Tongue (tissue), 2 donors: Measurements from ENCODE around the gene RMC1. TPM values are rescaled to one million over a fixed set of nuclear protein-coding genes. Genes with fewer than 3 reads are reported as not detected.
"Not testable (repeated sequence)": the region's sequence is repeated elsewhere in the genome, so short reads cannot be mapped to it uniquely, and the experiment has no call there.

Experiments used
- DNase-seq: peaks from one replicate; pipeline ENCODE4 v3.0.0-alpha.2; 2015
- total RNA-seq: library from RNA; depleted of rRNA; stranded (reverse); fragments of >200 nt; gene quantifications from one replicate; pipeline ENCODE4 v1.2.3, GENCODE V29; 2014

Gene RMC1
- total RNA-seq, 1 donor from 2014 or later, result 10.4 TPM

- no peak for DNase-seq
Observed at GRCh38 chr18:23498117-23498516, 5.2 kb upstream of the RMC1 start.

DNA sequence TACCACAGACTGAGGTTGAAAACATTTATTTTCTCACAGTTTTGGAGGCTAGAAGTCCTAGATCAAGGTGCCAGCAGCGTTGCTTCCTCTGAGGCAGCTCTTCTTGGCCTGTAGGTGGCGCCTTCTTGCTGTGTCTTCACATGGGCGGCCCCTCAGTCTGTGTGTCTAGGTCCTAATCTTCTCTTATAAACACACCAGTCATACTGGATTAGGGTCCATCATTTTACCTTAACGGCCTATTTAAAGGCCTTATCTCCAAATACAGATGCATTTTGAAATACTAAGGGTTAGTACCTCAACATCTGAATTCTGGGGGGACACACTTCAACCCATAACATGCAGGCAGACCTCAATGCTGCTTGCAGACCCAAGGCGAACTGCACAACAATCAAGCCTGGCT lies 4.4 kb upstream of the RMC1 start:
- DNase-seq, result peak; percentile 75

DNA sequence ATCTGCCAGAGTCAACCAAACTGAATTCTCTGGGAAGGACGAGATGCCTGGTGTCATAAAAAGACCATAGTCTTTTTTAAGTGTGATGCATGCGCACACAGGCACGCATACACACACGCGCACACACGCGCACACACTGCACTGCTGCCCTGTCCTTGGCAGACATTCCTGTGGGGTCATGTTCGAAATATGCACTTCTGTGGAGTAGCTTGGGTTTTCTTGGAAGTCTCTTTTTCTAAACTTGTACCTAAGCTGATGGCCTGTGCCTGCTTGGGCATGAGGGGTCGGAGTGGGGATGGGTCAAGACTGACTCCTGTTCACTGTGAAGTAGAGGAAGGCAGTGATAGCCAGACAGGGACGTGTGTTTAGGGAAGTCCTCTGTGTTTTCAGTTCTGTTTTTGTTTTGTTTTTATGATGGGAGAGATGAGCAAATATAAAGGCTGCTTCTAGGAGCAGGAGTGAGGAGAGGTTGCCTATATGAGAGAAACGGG lies 4.0 kb upstream of the RMC1 start:
- DNase-seq, result no peak

- DNase-seq, result no peak
Observed at GRCh38 chr18:23501626-23502025, 1.7 kb upstream of the RMC1 start.

DNA sequence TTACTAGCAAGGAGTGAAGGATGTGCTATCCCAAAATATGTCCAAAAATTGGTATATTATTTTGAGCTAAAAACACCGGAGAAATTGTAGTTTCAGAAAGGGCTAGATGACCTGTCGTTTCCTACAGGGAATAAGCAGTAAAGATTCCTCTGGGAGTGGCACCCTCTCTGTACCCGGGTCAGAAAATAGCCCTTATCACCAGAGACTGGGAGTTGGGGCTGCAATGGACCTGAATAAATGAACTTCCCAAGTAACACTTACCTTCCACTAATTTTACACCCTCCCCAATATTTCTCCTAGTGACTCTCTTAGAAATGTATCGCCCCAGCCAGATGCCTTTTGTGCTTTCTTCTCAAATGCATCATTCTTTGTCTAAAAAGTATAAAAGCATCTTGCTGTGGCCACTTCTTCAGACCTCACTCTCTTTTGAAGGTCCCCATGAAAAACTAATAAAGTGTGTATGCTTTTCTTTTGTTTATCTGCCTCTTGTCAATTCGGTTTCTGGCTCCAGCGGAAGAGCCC lies 734 bp upstream of the RMC1 start:
- no peak for DNase-seq

DNA sequence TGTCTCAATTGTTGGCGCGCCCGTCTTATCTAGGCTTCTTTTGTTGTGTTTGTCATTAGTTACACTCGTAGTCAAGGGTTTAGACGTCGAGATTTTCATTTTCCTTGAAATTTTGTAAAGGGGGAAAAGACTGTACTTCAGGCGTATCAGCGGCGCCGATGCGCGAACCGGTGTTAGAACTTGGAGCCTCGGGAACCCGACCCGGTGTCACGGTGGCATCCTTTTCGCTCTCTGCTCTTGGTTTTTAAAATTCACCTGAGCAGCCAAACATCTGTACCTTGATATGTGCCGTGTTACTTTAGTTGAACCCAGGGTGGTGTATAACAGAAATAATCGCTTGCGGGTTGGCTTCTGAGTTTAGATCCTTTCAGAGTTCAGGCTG lies 643 bp downstream of the RMC1 start:
- DNase-seq, result no peak

GRCh38 chr18:23504720-23505119 lies 1.4 kb downstream of the RMC1 start:
- no peak for DNase-seq

GRCh38 chr18:23506393-23506792 lies 3.1 kb downstream of the RMC1 start:
- no peak for DNase-seq

DNA sequence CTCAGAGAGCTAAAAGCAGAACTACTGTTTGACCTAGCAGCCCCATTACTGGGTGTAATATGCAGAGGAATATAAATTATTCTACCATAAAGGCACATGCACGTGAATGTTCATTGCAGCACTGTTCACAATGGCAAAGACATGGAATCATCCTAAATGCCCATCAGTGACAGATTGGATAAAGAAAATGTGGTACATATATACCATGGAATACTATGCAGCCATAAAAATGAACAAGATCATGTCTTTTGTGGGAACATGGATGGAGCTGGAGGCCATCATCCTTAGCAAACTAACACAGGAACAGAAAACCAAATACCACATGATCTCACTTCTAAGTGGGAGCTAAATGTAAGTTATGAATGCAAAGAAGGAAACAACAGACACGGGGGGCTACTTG lies 7.6 kb downstream of the RMC1 start:
- DNase-seq, result not testable (repeated sequence)

- not testable (repeated sequence) for DNase-seq
Observed at GRCh38 chr18:23512216-23512615, 8.9 kb downstream of the RMC1 start.

GRCh38 chr18:23512641-23513040 lies 9.3 kb downstream of the RMC1 start:
- no peak for DNase-seq

DNA sequence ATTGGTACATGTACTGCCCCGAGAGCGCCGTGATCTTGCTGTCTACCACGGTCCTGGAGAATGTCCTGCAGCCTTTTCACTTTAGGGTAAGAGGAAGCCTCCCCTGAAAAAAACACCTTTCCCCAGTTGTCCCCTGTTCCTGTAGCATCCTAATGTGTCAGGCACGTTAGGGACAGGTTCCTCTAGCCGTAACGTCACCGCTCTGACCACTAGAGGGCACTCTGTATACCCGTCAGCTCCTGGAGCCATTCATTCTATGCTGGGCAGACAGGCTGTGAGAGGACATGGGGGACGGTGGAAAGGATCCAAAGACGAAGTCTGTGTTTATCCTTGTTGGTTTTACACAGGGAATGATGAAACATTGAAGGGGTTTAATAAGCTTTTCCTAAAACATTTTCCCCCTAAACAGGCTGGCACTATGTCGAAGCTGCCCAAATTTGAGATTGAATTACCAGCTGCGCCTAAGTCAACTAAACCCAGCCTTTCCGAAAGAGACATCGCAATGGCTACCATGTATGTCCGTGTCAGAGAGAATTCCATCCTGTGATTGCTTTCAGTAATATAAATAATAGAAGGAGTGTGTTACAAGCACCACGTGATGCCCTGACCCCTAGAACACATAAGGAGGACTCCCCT lies 12.7 kb downstream of the RMC1 start:
- DNase-seq, result peak; percentile 90

DNA sequence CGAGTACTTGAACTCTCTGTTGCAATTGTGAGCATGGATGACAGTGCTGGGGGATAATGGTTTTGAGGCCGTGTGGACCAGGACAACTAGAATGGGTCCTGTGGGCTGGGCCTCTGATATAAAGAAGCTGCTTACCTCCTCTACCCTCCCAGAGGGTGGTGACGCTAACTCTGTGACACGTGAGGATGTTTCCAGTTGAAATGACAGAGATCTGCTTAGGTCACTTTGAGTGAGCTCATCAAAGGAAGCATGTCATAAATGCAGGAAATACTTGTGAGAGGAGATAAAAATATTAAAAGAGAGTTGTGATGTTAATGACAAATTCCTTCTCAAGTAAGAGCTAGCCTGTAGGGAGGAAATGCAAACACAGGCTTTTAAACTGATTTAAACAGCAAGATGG lies 16.4 kb downstream of the RMC1 start:
- DNase-seq, result no peak

GRCh38 chr18:23521271-23521670 lies 18.0 kb downstream of the RMC1 start:
- no peak for DNase-seq

DNA sequence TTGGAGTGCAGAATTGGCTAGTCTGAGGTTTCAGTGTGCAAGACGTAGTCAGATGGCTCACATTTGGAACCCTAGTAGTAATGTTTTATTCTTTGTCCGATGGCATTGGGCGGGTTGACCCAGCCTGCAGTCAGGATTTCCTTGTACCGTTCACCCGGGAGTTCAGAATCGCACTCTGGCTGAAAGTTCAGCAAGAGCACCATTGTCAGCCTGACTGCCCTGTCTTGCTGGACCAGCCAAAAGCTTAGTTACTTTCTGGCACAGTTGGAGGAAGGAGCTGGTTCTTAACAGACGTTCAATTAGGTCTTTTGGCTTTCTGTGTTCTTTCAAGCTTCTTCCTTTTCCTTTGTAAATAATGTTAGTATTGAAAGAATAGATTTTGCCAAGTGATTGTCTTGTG lies 18.6 kb downstream of the RMC1 start:
- no peak for DNase-seq

DNA sequence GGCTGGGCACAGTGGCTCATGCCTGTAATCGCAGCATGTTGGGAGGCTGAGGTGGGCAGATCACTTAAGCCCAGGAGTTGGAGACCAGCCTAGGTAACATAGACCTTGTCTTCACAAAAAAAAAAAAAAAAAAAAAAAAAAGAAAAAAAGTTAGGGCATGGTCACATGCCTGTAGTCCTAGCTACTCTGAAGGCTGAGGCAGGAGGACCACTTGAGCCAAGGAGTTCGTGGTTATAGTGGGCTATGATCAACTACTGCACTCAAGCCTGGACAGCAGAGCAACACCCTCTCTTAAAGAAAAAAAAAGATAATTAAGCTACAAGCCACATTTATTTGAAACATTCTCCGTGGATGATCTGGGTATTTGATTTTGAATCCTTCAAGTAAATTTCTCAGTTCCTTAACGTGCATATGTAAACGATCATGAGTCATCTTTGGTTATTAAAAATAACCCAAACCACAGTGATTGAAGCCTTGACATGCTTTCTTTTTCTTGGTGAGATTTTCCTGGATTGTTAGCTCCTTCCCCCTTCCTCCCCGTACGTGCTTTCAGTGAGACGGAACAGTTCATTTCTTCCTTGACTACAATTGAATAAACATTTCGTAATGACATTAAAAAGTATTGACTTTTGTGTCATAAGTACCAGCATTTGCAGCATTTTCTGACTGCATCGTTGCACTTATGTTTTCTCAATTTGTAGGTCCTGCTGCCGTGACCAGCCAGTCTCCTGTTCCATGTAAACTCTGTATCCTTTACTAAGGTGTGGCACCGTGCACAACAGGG lies 20.3 kb downstream of the RMC1 start:
- DNase-seq, result peak; percentile 55

GRCh38 chr18:23524213-23524707 lies 20.9 kb downstream of the RMC1 start:
- DNase-seq, result no peak

DNA sequence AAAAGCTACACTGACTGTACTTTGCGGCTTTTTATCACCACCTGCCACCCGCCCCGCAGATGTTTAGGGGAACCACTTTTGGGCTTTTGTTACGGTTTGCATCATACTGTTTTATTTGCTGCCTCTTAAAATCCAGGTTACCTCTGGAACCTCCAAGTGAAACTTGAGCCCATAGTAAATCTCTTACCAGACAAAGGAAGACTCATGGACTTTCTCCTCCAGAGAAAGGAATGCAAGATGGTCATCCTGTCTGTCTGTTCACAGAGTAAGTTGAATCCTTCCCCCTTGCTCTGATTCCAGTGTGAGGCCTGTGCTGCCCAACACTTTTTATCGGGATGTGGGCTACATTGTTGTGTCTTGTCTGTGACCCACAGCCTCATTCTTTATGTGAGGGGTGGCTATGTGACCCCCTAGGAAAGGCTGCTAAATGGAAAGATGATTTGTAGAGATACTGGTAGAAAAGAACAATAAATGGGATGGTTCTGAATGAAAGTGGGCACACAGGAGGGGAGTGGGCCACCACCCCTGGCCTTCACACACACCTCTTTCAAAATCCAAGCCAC lies 23.3 kb downstream of the RMC1 start:
- no peak for DNase-seq

DNA sequence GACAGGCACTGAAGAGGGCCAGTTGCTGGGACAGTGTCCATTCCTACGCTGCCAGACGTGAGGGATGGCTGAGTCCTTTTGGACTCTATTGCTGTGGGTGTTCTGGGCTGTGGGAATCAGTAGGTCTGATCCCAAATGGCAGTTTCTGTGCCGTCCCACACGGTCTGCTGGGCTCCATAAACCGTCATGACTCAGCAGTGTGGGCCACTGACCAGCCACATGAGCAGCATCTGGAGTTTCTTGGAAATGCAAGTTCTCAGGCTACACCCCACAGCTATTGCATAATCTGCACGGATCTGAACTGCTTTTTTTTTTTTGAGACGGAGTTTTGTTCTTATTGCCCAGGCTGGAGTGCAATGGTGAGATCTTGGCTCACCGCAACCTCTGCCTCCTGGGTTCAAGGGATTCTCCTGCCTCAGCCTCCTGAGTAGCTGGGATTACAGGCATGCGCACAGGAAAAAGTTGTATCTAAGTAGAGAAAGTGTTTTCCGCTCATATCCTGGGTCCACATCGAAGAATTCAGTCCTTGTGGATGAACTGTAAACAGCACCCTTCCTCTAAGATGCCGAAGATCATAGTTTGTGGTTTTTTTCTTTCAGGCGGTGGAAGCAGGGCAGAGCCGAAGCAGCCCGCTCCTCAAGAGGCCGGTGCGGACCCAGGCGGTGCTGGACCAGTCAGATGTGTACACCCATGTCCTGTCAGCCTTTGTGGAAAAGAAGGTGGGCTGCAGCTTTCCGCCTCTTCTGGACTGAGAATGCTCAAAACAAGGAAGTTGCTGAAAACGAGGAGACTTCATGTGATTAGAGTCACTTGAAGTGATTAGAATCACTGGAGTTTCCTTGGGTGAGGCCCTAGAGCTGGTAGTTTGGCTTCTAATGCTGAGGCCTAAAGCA lies 25.5 kb downstream of the RMC1 start:
- DNase-seq, result no peak

- DNase-seq, result no peak
Observed at GRCh38 chr18:23529604-23530003, 26.3 kb downstream of the RMC1 start.

- DNase-seq, result no peak
Observed at GRCh38 chr18:23530195-23530594, 26.9 kb downstream of the RMC1 start.

DNA sequence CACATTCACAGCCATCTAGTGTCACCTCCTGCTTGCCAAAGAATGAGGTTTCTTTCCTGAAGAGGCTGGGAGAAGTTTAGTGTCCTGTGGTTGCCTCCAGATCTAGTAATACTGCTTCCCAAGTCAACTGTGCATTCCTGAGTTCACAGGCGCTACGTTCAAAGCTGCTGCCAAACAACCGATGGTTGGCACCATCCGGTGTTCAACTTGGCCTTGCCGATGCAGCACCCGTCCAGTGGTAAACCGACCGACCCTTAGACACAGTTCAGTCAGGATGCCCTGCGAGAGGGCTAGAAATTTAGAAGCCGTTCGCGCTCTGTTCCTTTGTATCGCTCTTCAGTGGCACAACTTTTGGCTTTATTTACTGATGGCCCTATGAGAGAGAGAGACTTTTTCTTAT lies 28.6 kb downstream of the RMC1 start:
- no peak for DNase-seq
